K562 (cell line): ENCODE measurements around the gene IRS1. TPM values are rescaled to one million over a fixed set of nuclear protein-coding genes. Genes with fewer than 3 reads are reported as not detected.

Experiments used
- BHLHE40 ChIP-seq: IDR thresholded peaks from 2 replicates; pipeline ENCODE4 v1.6.1; 2011; ENCODE audit warnings: low read length, improper control_type of control experiment
- RBM39 ChIP-seq: fragments of 200-400 bp; formaldehyde crosslinking; optimal IDR thresholded peaks from 2 replicates; pipeline ENCODE3; 2018; ENCODE audit warnings: low read depth, low read length
- polyA plus RNA-seq, 8 experiments: library from polyadenylated mRNA; depleted of rRNA in 4 of 8; stranded (reverse) in 5 of 8; unstranded in 3 of 8; fragments of >200 nt; fragmentation: Nextera tagmentation in 2 of 8; fragmentation: Illumina TruSeq in 1 of 8; extraction: Ambion mirVana in 2 of 8; extraction: Trizol in 1 of 8; gene quantifications; 2 replicates each; pipeline versions ENCODE4 v1.2.1 to v1.2.3, GENCODE V29; 2011 to 2014; ENCODE audit warnings: inconsistent platforms in 1 of 8, missing spikeins in 1 of 8
- total RNA-seq, 7 experiments: library from RNA; depleted of rRNA in 6 of 7; stranded (reverse); fragments of >200 nt in 6 of 7; fragmentation: Illumina TruSeq in 2 of 7; extraction: Trizol in 2 of 7; gene quantifications; 2 replicates each; pipeline versions ENCODE4 v1.2.1 to v1.2.3, GENCODE V29; 2011 to 2021; ENCODE audit warnings: low replicate concordance in 1 of 7
- TF ChIP-seq, protein P1 (sequence below): fragments of 450-650 bp; IDR thresholded peaks from 2 replicates; pipeline ENCODE4 v1.6.1; 2016; ENCODE audit warnings: mild to moderate bottlenecking, moderate library complexity
- TF ChIP-seq, protein P2 (sequence below), 3 experiments: fragments of 200-800 bp in 1 of 3; fragments of 250-450 bp in 1 of 3; fragments of 450-650 bp in 1 of 3; sonication (Bioruptor Pico) in 1 of 3; sonication (Bioruptor generic) in 1 of 3; formaldehyde crosslinking in 1 of 3; IDR thresholded peaks; 2 replicates each; pipeline versions ENCODE4 v1.6.1 to v1.8.0; 2016 to 2022; ENCODE audit warnings: mild to moderate bottlenecking in 2 of 3, missing genetic modification characterization in 2 of 3, missing compliant biosample characterization in 1 of 3, moderate library complexity in 1 of 3
- TF ChIP-seq, protein P3 (sequence below): fragments of 200-800 bp; sonication (Bioruptor generic); IDR thresholded peaks from 2 replicates; pipeline ENCODE4 v1.6.1; 2017; ENCODE audit warnings: missing genetic modification characterization, missing compliant biosample characterization

The IRS1 gene
- total and polyA plus RNA-seq, 9 of the 15 experiments (the other 6 are each of a cell fraction or from before 2014, with no cell fraction given), result under 0.01 to 0.31 (median 0.08) TPM; not detected in 1

DNA sequence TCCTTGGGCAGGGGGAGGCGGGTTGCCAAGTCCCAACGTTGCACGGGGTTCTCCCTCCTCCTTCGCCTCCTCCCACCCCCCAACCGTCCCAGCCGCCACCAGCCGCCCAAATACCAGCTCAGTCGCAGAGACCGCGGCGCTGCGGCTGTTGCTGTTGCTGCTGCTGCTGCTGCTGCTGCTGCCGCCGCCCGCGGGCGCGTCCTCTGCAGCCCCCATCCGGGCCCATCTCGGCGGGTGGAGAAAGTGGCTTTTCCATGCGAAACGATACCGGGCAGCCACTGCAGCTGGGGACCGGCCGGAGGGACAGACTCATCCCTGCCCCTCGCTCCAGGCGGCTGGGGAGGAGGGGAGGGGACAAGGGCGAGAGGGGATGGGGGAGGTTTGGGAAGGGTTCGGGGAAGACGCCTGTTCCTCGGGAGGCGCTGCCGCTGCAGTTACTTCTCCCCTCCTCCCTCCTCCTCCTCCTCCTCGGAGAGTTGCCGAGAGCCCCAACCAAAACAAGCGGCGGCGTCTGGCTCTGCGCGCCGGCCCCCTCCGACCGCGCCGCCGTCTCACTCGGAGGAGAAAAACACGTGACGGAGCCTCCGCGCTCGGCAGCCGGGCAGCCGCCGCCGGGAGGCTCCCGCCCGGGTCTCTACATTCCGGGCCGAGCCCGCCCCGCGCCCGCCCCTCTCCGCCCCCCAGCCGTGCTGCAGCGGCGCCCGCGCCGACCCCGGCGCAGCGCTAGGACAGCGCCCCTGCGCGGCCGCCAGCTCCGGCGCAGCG is at the start of gene IRS1 (continued):
- TF ChIP-seq, protein P1, sequence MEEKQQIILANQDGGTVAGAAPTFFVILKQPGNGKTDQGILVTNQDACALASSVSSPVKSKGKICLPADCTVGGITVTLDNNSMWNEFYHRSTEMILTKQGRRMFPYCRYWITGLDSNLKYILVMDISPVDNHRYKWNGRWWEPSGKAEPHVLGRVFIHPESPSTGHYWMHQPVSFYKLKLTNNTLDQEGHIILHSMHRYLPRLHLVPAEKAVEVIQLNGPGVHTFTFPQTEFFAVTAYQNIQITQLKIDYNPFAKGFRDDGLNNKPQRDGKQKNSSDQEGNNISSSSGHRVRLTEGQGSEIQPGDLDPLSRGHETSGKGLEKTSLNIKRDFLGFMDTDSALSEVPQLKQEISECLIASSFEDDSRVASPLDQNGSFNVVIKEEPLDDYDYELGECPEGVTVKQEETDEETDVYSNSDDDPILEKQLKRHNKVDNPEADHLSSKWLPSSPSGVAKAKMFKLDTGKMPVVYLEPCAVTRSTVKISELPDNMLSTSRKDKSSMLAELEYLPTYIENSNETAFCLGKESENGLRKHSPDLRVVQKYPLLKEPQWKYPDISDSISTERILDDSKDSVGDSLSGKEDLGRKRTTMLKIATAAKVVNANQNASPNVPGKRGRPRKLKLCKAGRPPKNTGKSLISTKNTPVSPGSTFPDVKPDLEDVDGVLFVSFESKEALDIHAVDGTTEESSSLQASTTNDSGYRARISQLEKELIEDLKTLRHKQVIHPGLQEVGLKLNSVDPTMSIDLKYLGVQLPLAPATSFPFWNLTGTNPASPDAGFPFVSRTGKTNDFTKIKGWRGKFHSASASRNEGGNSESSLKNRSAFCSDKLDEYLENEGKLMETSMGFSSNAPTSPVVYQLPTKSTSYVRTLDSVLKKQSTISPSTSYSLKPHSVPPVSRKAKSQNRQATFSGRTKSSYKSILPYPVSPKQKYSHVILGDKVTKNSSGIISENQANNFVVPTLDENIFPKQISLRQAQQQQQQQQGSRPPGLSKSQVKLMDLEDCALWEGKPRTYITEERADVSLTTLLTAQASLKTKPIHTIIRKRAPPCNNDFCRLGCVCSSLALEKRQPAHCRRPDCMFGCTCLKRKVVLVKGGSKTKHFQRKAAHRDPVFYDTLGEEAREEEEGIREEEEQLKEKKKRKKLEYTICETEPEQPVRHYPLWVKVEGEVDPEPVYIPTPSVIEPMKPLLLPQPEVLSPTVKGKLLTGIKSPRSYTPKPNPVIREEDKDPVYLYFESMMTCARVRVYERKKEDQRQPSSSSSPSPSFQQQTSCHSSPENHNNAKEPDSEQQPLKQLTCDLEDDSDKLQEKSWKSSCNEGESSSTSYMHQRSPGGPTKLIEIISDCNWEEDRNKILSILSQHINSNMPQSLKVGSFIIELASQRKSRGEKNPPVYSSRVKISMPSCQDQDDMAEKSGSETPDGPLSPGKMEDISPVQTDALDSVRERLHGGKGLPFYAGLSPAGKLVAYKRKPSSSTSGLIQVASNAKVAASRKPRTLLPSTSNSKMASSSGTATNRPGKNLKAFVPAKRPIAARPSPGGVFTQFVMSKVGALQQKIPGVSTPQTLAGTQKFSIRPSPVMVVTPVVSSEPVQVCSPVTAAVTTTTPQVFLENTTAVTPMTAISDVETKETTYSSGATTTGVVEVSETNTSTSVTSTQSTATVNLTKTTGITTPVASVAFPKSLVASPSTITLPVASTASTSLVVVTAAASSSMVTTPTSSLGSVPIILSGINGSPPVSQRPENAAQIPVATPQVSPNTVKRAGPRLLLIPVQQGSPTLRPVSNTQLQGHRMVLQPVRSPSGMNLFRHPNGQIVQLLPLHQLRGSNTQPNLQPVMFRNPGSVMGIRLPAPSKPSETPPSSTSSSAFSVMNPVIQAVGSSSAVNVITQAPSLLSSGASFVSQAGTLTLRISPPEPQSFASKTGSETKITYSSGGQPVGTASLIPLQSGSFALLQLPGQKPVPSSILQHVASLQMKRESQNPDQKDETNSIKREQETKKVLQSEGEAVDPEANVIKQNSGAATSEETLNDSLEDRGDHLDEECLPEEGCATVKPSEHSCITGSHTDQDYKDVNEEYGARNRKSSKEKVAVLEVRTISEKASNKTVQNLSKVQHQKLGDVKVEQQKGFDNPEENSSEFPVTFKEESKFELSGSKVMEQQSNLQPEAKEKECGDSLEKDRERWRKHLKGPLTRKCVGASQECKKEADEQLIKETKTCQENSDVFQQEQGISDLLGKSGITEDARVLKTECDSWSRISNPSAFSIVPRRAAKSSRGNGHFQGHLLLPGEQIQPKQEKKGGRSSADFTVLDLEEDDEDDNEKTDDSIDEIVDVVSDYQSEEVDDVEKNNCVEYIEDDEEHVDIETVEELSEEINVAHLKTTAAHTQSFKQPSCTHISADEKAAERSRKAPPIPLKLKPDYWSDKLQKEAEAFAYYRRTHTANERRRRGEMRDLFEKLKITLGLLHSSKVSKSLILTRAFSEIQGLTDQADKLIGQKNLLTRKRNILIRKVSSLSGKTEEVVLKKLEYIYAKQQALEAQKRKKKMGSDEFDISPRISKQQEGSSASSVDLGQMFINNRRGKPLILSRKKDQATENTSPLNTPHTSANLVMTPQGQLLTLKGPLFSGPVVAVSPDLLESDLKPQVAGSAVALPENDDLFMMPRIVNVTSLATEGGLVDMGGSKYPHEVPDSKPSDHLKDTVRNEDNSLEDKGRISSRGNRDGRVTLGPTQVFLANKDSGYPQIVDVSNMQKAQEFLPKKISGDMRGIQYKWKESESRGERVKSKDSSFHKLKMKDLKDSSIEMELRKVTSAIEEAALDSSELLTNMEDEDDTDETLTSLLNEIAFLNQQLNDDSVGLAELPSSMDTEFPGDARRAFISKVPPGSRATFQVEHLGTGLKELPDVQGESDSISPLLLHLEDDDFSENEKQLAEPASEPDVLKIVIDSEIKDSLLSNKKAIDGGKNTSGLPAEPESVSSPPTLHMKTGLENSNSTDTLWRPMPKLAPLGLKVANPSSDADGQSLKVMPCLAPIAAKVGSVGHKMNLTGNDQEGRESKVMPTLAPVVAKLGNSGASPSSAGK, result peak; percentile 48
- TF ChIP-seq BHLHE40 (peak; percentile 36; the same call in 1 of the 2 replicates), RBM39 (no peak)
- TF ChIP-seq, protein P2, sequence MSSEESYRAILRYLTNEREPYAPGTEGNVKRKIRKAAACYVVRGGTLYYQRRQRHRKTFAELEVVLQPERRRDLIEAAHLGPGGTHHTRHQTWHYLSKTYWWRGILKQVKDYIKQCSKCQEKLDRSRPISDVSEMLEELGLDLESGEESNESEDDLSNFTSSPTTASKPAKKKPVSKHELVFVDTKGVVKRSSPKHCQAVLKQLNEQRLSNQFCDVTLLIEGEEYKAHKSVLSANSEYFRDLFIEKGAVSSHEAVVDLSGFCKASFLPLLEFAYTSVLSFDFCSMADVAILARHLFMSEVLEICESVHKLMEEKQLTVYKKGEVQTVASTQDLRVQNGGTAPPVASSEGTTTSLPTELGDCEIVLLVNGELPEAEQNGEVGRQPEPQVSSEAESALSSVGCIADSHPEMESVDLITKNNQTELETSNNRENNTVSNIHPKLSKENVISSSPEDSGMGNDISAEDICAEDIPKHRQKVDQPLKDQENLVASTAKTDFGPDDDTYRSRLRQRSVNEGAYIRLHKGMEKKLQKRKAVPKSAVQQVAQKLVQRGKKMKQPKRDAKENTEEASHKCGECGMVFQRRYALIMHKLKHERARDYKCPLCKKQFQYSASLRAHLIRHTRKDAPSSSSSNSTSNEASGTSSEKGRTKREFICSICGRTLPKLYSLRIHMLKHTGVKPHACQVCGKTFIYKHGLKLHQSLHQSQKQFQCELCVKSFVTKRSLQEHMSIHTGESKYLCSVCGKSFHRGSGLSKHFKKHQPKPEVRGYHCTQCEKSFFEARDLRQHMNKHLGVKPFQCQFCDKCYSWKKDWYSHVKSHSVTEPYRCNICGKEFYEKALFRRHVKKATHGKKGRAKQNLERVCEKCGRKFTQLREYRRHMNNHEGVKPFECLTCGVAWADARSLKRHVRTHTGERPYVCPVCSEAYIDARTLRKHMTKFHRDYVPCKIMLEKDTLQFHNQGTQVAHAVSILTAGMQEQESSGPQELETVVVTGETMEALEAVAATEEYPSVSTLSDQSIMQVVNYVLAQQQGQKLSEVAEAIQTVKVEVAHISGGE (CRISPR knock-in tag; IDR thresholded peaks at IDR 0.05), result no peak
- TF ChIP-seq, protein P3, sequence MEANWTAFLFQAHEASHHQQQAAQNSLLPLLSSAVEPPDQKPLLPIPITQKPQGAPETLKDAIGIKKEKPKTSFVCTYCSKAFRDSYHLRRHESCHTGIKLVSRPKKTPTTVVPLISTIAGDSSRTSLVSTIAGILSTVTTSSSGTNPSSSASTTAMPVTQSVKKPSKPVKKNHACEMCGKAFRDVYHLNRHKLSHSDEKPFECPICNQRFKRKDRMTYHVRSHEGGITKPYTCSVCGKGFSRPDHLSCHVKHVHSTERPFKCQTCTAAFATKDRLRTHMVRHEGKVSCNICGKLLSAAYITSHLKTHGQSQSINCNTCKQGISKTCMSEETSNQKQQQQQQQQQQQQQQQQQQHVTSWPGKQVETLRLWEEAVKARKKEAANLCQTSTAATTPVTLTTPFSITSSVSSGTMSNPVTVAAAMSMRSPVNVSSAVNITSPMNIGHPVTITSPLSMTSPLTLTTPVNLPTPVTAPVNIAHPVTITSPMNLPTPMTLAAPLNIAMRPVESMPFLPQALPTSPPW (CRISPR knock-in tag), result peak; percentile 46; the same call in 1 of the 2 replicates
